ENCODE measurements around the gene GNAS.

DNA sequence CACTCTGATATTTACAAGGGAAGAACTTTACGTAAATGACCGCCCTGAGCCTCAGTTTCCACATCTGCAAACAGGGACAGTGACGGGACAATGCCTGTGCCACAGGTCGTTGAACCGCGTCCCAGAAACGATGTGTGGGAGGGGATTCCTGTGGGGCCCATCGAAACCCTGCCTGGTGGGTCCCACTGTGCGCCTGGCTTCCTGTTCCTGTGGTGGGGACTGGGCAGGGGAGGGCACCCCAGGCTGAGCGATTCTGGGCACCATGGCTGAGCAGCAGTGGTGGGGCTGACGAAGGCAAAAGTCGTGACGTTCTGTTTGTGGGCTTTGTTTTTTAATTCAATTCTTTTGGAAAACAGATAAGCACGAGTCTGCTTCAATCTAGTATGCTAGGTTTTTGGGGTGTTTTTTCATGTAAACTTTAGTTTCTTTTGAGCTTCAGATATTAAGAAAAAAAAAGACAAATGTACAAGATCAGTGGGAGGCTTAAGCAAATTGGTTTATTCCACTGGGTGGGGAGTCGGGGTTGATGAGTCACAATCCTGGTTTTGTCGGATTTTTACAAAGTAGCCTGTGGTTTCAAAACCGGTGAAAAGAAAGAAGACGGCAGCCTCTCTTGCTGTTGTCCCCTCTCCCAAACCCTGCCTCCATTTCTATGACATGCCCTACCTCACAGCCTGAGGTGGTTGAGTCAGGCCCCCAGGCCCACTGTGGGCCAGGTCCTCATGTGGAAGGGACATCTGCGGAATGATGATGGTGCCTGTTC lies 42.2 kb upstream of the GNAS start:
- TF ChIP-seq POLR2AphosphoS5 (IDR thresholded peaks at IDR 0.05), result no peak
- TF ChIP-seq POLR2A (IDR thresholded peaks at IDR 0.05; ENCODE audit: low read depth), result no peak
- TF ChIP-seq, protein P1, sequence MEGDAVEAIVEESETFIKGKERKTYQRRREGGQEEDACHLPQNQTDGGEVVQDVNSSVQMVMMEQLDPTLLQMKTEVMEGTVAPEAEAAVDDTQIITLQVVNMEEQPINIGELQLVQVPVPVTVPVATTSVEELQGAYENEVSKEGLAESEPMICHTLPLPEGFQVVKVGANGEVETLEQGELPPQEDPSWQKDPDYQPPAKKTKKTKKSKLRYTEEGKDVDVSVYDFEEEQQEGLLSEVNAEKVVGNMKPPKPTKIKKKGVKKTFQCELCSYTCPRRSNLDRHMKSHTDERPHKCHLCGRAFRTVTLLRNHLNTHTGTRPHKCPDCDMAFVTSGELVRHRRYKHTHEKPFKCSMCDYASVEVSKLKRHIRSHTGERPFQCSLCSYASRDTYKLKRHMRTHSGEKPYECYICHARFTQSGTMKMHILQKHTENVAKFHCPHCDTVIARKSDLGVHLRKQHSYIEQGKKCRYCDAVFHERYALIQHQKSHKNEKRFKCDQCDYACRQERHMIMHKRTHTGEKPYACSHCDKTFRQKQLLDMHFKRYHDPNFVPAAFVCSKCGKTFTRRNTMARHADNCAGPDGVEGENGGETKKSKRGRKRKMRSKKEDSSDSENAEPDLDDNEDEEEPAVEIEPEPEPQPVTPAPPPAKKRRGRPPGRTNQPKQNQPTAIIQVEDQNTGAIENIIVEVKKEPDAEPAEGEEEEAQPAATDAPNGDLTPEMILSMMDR (IDR thresholded peaks at IDR 0.05), result no peak
